GM19043 (cell line): ENCODE data around the gene RUNX1.
"Not testable (repeated sequence)": the region's sequence is repeated elsewhere in the genome, so short reads cannot be mapped to it uniquely, and the experiment has no call there.

Experiments used
- ATAC-seq: cut with Tn5 transposase; IDR thresholded peaks from one replicate; pipeline ENCODE4 v1.9.1; 2021; ENCODE audit warnings: low read depth; ENCODE audit not compliant: unreplicated experiment

The RUNX1 gene

GRCh38 chr21:34818662-34819158 is 230.4 kb downstream of the RUNX1 start:
- no peak for ATAC-seq

- ATAC-seq: no peak
These were observed 231.1 kb downstream of the RUNX1 start for GRCh38 chr21:34817821-34818661.

- ATAC-seq: no peak
These were observed 233.0 kb downstream of the RUNX1 start for GRCh38 chr21:34815831-34816705.

GRCh38 chr21:34814529-34814951 is 234.6 kb downstream of the RUNX1 start:
- no peak for ATAC-seq

- no peak for ATAC-seq
These were observed 235.7 kb downstream of the RUNX1 start for GRCh38 chr21:34813266-34813894.

- ATAC-seq: no peak
These were observed 236.4 kb downstream of the RUNX1 start for GRCh38 chr21:34812504-34813265.

- no peak for ATAC-seq
These were observed 237.7 kb downstream of the RUNX1 start for GRCh38 chr21:34811368-34811767.

- ATAC-seq: no peak
These were observed 238.3 kb downstream of the RUNX1 start for GRCh38 chr21:34810786-34811185.

GRCh38 chr21:34809822-34810221 is 239.3 kb downstream of the RUNX1 start:
- no peak for ATAC-seq

- no peak for ATAC-seq
These were observed 240.4 kb downstream of the RUNX1 start for GRCh38 chr21:34808569-34809204.

- no peak for ATAC-seq
These were observed 241.1 kb downstream of the RUNX1 start for GRCh38 chr21:34807881-34808568.

- no peak for ATAC-seq
These were observed 241.8 kb downstream of the RUNX1 start for GRCh38 chr21:34807146-34807880.

- ATAC-seq: no peak
These were observed 242.7 kb downstream of the RUNX1 start for GRCh38 chr21:34806423-34806822.

- no peak for ATAC-seq
These were observed 243.9 kb downstream of the RUNX1 start for GRCh38 chr21:34805157-34805556.

GRCh38 chr21:34804584-34804983 is 244.5 kb downstream of the RUNX1 start:
- ATAC-seq: not testable (repeated sequence)

GRCh38 chr21:34803782-34804370 is 245.2 kb downstream of the RUNX1 start:
- no peak for ATAC-seq

- ATAC-seq: no peak
These were observed 246.8 kb downstream of the RUNX1 start for GRCh38 chr21:34802180-34802899.
